ENCODE data around the gene RFXANK. TPM values are rescaled to one million over a fixed set of nuclear protein-coding genes. Genes with fewer than 3 reads are reported as not detected.

Gene RFXANK
- total RNA-seq, 1 experiment from 2014 or later = 81.8 TPM

- Histone ChIP-seq H3K27ac (ENCODE audit: insufficient read length, low read depth, low read length) (no peak overlapping the region), H3K27me3 (ENCODE audit: insufficient read depth, low read length) (peaks cover 4% of the 10 kb centered on the region; the same call in 1 of the 2 replicates), H3K14ac (ENCODE audit: insufficient read depth, low read length) (no peak overlapping the region; the same call in 1 of the 2 replicates)
Measured at GRCh38 chr19:19226663-19227062, 34.6 kb downstream of the RFXANK start.

More at GRCh38 chr19:19226663-19227062, 34.6 kb downstream of the RFXANK start:
- no peak overlapping the region for H3K4me2 ChIP-seq (ENCODE audit: insufficient read depth, insufficient read length, low read length)
- H3K4ac ChIP-seq (ENCODE audit: low read depth, low read length) = no peak overlapping the region
- no peak overlapping the region for H3T11ph ChIP-seq (ENCODE audit: low read length)
- H3K9ac ChIP-seq (ENCODE audit: extremely low read depth, insufficient read length, low read length) = no peak overlapping the region
- H3K23me2 ChIP-seq (ENCODE audit: insufficient read length, low read depth, low read length, poor library complexity, severe bottlenecking) = no peaks in the 10 kb centered on the region
- no peak overlapping the region for H3K56ac ChIP-seq (ENCODE audit: insufficient read length, low read depth, low read length)
- Mint-ChIP-seq H3K9me3 (peaks cover 0 to 9% of the 10 kb centered on the region in 2 experiments; a peak in 3 of 5 replicates), H3K4me3 (no peak overlapping the region), H3K36me3 (ENCODE audit: insufficient read depth in 1 of 3, low read depth in 3 of 3) (no peaks in the 10 kb centered on the region), H3K27ac (no peak overlapping the region), H3K4me1 (peaks cover 0 to 3% of the 10 kb centered on the region in 2 experiments; a peak in 1 of 4 replicates), H3K27me3 (ENCODE audit: low read depth) (peaks cover 93% of the 10 kb centered on the region)
- no peak overlapping the region for H3K18ac ChIP-seq (ENCODE audit: insufficient read length, low read depth, low read length)
- no peaks in the 10 kb centered on the region for H3K79me1 ChIP-seq (ENCODE audit: insufficient read depth, low read depth, low read length, poor library complexity, severe bottlenecking)
- WGBS (ENCODE audit: extremely low coverage, insufficient read length, low lambda C conversion rate) = no CpG with 5 or more reads among the region's 10 CpGs
- DNase-seq = peak; percentile 47
- H4K8ac ChIP-seq (replicated peaks; ENCODE audit: insufficient read length, low read depth, low read length) = no peak overlapping the region
- no peak overlapping the region for H2BK120ac ChIP-seq (ENCODE audit: low read depth, low read length, poor library complexity, severe bottlenecking)
- H3K4me1 ChIP-seq (ENCODE audit: insufficient read depth, low read length) = no peaks in the 10 kb centered on the region
- no peak overlapping the region for H4K91ac ChIP-seq (ENCODE audit: insufficient read length, low read depth, low read length)
- H2AK5ac ChIP-seq (ENCODE audit: insufficient read length, low read length) = no peak overlapping the region
- no peak overlapping the region for H2BK20ac ChIP-seq (ENCODE audit: low read depth, low read length, poor library complexity, severe bottlenecking)
- no peak overlapping the region for H2BK15ac ChIP-seq (ENCODE audit: low read depth, low read length)
- H3K9me3 ChIP-seq (ENCODE audit: control insufficient read depth, low read depth, low read length) = no peaks in the 10 kb centered on the region
- H2BK12ac ChIP-seq (ENCODE audit: insufficient read length, low read depth, low read length) = no peak overlapping the region
- H4K5ac ChIP-seq (ENCODE audit: insufficient read length, low read depth, low read length) = no peak overlapping the region
- no peaks in the 10 kb centered on the region for H4K20me1 ChIP-seq (ENCODE audit: control insufficient read depth, insufficient read depth, insufficient read length)
- H3K79me2 ChIP-seq (ENCODE audit: insufficient read depth, low read length) = no peaks in the 10 kb centered on the region
- H2AFZ ChIP-seq (ENCODE audit: low read length) = no peak overlapping the region
- no peak overlapping the region for H2BK5ac ChIP-seq (ENCODE audit: insufficient read length, low read length)
- no peak for TF ChIP-seq CTCF (conservative IDR thresholded peaks at IDR 0.05)
- H3K23ac ChIP-seq (ENCODE audit: insufficient read length, low read depth, low read length) = no peak overlapping the region
